ENCODE results near the gene ATP13A1. TPM values are rescaled to one million over a fixed set of nuclear protein-coding genes. Genes with fewer than 3 reads are reported as not detected.
A peak's percentile ranks its signal among the peaks of the same experiment; 100 is the strongest.
"Not testable (repeated sequence)": the region's sequence is repeated elsewhere in the genome, so short reads cannot be mapped to it uniquely, and the experiment has no call there.

The ATP13A1 gene
- 114 TPM for total RNA-seq

DNA sequence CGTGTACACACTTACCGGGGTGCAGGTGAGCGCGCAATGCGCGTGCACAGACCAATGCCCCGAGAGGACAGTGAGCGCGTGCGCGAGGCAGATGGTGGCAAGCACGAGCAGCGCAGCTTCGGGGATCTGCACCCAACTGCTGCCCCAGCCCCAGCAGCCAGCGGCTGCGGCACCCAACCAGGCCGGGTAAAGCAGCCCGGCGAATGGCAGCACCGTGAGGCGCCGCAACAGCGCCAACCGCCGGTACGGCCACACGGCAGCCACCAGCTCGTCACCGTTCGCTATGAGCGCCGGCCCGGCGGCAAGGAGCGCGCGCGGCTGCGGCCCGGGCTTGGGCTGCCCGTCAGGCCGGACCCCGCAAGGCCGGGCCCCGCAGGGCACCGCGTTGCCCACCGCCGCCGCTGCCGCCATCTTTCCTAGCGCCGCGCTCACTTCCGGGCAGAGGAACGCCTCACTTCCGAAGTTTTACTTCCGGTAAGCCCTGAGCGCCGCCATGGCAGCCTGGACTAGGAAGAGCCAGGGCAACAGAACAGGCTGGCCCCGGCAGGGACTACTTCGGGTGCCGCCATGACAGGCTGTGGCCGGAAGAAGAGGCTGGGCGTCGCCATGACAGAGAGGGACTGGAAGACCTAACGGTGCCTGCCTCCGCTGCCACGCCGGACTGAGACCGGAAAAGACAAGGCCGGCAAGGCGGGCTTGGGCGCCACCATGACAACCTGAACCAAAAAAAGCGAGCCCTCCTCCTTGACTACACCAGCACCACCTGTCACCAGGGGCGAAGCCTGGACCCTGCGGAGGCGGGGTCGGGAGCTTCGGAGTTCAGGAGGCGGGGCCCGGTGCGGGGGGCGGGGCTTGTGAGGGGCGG is at the start of gene ATP13A1:
Gene ATP13A1, minus strand, starts transcription at position 421 of the 865 bp plus-strand sequence. Its CDS starts 10 bp downstream, at position 411.
- no peaks in the 10 kb centered on the region for H3K27me3 ChIP-seq
- intact Hi-C loops (cut with DNase I): no loop called here
- H3K9me3 ChIP-seq: no peaks in the 10 kb centered on the region
- peaks cover 0 to 9% of the 10 kb centered on the region in 2 donors for H3K36me3 ChIP-seq
- peaks cover 44% of the 10 kb centered on the region for H3K4me1 ChIP-seq
- peak within 1 kb of the TSS; percentile 85 for H3K27ac ChIP-seq
- H3K4me3 ChIP-seq: peak within 1 kb of the TSS; percentile 96 to 99
- peak in 1 of 2 donors; percentile 98 for DNase-seq (ENCODE audit: extremely low spot score in 2 of 2)
- TF ChIP-seq POLR2A (IDR thresholded peaks at IDR 0.05) (no peak), POLR2AphosphoS5 (IDR thresholded peaks at IDR 0.05; ENCODE audit: insufficient read depth in 1 of 2, low read depth in 1 of 2) (peak; percentile 88 to 90)

DNA sequence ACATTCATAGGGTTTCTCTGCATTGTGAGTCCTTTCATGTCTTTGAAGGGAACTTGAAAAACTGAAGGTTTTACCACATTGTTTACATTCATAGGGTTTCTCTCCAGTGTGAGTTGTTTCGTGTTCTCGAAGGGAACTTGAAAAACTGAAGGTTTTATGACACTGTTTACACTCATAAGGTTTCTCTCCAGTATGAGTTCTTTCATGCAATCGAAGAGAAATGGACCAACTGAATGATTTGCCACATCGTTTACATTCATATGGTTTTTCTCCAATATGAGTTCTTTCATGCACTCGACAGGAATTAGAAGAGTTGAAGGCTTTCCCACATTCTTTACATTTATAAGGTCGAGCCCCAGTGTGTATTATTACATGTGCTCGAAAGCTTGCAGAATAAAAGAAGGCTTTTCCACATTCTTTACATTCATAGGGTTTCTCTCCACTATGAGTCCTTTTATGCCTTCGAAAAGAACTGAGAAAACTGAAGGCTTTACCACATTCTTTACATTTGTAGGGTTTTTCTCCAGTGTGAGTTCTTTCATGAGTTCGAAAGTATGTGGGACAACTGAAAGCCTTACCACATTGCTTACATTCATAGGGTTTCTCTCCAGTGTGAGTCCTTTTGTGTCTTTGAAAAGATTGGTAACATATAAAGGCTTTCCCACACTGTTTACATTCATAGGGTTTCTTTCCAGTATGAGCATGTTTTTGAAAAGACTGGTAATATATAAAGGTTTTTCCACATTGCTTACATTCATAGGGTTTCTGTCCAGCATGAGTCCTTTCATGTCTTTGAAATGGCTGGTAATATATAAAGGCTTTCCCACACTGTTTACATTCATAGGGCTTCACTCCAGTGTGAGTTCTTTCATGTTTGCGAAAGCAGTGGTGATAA is 48.7 kb upstream of the ATP13A1 start:
- Histone ChIP-seq H3K27ac (no peak overlapping the region), H3K4me1 (no peaks in the 10 kb centered on the region), H3K4me3 (no peak overlapping the region), H3K9me3 (peaks cover 95% of the 10 kb centered on the region), H3K27me3 (no peaks in the 10 kb centered on the region), H3K36me3 (peaks cover 11 to 69% of the 10 kb centered on the region in 2 donors)
- intact Hi-C loops (cut with DNase I): no loop called here
- TF ChIP-seq POLR2A (IDR thresholded peaks at IDR 0.05) (no peak), POLR2AphosphoS5 (IDR thresholded peaks at IDR 0.05; ENCODE audit: insufficient read depth in 1 of 2, low read depth in 1 of 2) (no peak)
- TF ChIP-seq, protein P1, sequence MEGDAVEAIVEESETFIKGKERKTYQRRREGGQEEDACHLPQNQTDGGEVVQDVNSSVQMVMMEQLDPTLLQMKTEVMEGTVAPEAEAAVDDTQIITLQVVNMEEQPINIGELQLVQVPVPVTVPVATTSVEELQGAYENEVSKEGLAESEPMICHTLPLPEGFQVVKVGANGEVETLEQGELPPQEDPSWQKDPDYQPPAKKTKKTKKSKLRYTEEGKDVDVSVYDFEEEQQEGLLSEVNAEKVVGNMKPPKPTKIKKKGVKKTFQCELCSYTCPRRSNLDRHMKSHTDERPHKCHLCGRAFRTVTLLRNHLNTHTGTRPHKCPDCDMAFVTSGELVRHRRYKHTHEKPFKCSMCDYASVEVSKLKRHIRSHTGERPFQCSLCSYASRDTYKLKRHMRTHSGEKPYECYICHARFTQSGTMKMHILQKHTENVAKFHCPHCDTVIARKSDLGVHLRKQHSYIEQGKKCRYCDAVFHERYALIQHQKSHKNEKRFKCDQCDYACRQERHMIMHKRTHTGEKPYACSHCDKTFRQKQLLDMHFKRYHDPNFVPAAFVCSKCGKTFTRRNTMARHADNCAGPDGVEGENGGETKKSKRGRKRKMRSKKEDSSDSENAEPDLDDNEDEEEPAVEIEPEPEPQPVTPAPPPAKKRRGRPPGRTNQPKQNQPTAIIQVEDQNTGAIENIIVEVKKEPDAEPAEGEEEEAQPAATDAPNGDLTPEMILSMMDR (IDR thresholded peaks at IDR 0.05): no peak
- no peak for DNase-seq (ENCODE audit: extremely low spot score in 2 of 2)

DNA sequence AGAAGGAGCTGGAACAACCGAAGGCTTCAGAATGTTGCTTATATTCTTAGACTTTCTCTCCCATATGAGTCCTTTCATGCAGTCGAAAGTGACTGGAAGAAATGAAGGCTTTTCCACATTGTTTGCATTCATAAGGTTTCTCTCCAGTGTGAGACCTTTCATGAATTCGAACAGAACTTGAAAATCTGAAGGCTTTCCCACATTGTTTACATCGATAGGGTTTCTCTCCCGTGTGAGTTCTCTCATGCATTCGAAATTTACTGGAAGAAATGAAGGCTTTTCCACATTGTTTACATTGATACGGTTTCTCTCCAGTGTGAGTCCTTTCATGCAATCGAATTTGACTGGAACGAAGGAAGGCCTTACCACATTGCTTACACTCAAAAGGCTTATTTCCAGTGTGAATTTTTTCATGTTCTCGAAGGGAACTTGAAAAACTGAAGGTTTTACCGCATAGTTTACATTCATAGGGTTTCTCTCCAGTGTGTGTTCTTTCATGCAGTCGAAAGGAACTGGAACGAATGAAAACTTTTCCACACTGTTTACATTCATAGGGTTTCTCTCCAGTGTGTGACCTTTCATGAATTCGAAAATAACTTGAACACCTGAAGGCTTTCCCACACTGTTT is 47.9 kb upstream of the ATP13A1 start:
- intact Hi-C loops (cut with DNase I): no loop called here
- TF ChIP-seq, protein P1 (IDR thresholded peaks at IDR 0.05): no peak
- TF ChIP-seq POLR2AphosphoS5 (IDR thresholded peaks at IDR 0.05; ENCODE audit: insufficient read depth in 1 of 2, low read depth in 1 of 2): no peak
- no peak for TF ChIP-seq POLR2A (IDR thresholded peaks at IDR 0.05)
- Histone ChIP-seq H3K4me3 (no peak overlapping the region), H3K27ac (no peak overlapping the region), H3K36me3 (peaks cover 11 to 62% of the 10 kb centered on the region in 2 donors), H3K9me3 (peaks cover 96% of the 10 kb centered on the region), H3K27me3 (no peaks in the 10 kb centered on the region), H3K4me1 (no peaks in the 10 kb centered on the region)
- no peak for DNase-seq (ENCODE audit: extremely low spot score in 2 of 2)

DNA sequence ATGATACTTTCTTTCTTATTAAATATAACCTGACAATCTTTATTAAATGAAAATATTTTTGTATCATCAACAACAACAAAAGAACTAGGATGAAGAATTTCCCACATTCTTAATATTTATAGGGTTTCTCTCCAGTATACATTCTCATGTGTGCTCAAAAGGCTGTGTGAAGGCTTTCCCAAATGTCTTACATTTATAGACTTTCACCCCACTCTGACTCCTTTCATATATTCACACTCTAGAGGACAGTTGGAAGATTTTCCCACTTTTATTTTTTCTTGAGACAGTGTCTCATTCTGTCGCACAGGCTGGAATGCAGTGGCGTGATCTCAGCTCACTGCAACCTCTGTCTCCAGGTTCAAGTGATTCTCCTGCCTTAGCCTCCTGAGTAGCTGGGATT is 47.0 kb upstream of the ATP13A1 start:
- Histone ChIP-seq H3K27me3 (no peaks in the 10 kb centered on the region), H3K27ac (no peak overlapping the region), H3K9me3 (peaks cover 94% of the 10 kb centered on the region), H3K36me3 (peaks cover 11 to 52% of the 10 kb centered on the region in 2 donors), H3K4me3 (no peak overlapping the region), H3K4me1 (no peaks in the 10 kb centered on the region)
- intact Hi-C loops (cut with DNase I): no loop called here
- TF ChIP-seq, protein P1 (IDR thresholded peaks at IDR 0.05): no peak
- TF ChIP-seq POLR2A (IDR thresholded peaks at IDR 0.05) (no peak), POLR2AphosphoS5 (IDR thresholded peaks at IDR 0.05; ENCODE audit: insufficient read depth in 1 of 2, low read depth in 1 of 2) (no peak)
- no peak for DNase-seq (ENCODE audit: extremely low spot score in 2 of 2)

DNA sequence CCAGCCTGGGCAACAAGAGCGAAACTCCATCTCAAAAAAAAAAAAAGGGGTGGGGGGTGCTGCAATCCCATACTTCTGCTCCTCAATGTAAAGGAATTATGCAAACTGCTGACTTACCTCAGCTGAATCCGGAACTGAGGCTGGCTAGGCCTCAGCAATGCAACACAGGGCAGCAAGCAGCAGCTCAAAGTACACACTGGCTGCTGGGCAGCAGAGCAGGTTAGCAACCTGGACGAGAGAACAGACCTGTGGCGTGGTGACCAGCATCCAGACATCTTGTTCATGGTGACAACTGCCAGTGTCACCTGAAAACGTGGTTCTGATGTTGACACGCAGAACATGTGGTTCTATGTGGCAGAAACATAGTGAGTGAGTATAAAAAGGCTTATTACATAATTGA is 41.4 kb upstream of the ATP13A1 start:
- Histone ChIP-seq H3K9me3 (peaks cover 46% of the 10 kb centered on the region), H3K4me1 (no peaks in the 10 kb centered on the region), H3K36me3 (peaks cover 0 to 12% of the 10 kb centered on the region in 2 donors), H3K4me3 (no peak overlapping the region), H3K27ac (no peak overlapping the region), H3K27me3 (no peaks in the 10 kb centered on the region)
- intact Hi-C loops (cut with DNase I): no loop called here
- DNase-seq (ENCODE audit: extremely low spot score in 2 of 2): no peak
- TF ChIP-seq POLR2AphosphoS5 (IDR thresholded peaks at IDR 0.05; ENCODE audit: insufficient read depth in 1 of 2, low read depth in 1 of 2) (no peak), POLR2A (IDR thresholded peaks at IDR 0.05) (no peak)
- TF ChIP-seq, protein P1 (IDR thresholded peaks at IDR 0.05): no peak

DNA sequence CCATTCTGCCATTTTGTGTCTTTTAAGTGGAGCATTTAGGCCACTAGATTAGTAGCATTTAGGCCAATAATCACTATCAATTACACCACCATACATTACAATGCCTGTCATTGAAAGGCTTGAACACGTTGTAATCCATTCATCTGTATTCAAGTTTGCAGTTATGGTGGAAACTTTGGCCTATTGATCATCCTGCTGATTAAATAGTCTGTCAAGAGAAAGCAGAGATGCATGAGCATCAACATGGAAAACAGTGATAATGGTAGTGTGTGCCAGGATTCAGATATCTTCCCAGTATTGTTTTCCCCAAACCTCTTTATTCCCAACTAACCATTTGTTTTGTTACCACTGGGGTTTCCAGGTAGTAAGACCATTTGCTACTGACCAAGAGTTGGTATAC is 37.0 kb upstream of the ATP13A1 start:
- peaks cover 0 to 12% of the 10 kb centered on the region in 2 donors for H3K36me3 ChIP-seq
- DNase-seq (ENCODE audit: extremely low spot score in 2 of 2); H3K27ac ChIP-seq; H3K4me3 ChIP-seq; H3K27me3 ChIP-seq; intact Hi-C loops (cut with DNase I); H3K4me1 ChIP-seq; H3K9me3 ChIP-seq: not testable (repeated sequence)

All from vagina (tissue), 2 donors.